Measurements from ENCODE around the gene CASP10.

CASP10 gene

DNA sequence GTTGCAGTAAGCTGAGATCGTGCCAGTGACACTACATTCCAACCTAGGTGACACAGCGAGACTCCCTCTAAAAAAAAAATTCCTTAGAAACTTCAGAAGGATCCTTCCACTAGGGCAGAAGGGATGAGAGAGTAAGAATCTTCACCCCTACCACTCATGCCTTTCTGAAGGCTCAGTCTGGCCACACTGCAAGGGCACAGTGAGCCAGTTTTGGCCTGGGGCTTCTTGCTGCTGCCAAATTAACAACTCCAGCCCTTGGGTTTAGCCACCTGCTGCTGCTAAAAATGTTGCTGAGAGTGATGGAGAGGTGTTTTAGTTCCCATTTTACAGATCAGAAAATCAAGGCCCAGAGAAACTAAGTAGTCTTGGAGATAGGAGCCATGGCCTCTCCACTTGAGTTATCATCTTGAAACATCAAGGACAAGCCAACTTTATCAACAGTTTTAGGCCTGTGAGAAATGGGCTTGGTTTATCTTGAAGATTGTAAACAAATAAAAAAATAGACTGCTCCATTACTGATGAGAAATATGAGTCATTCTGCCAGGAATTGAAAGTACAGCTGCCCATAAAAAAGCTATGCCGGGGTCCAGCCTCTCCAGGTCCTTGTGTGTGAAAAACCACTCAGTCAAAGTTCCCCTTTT is 45.5 kb downstream of the CASP10 start:
- no peak for DNase-seq (ENCODE audit: low read depth in 1 of 2, low spot score in 1 of 2)
- Histone ChIP-seq H3K27me3 (ENCODE audit: insufficient read depth, poor library complexity, severe bottlenecking) (no peaks in the 10 kb centered on the region), H3K27ac (replicated peaks) (no peak overlapping the region), H3K4me3 (replicated peaks; ENCODE audit: insufficient read depth, low read length) (no peak overlapping the region)
- TF ChIP-seq SPI1 (IDR thresholded peaks at IDR 0.05; ENCODE audit: borderline replicate concordance, low read depth) (no peak), POLR2AphosphoS5 (IDR thresholded peaks at IDR 0.05; ENCODE audit: low read depth) (no peak), GABPA (IDR thresholded peaks at IDR 0.05; ENCODE audit: low read depth) (no peak)
- TF ChIP-seq, protein P1, sequence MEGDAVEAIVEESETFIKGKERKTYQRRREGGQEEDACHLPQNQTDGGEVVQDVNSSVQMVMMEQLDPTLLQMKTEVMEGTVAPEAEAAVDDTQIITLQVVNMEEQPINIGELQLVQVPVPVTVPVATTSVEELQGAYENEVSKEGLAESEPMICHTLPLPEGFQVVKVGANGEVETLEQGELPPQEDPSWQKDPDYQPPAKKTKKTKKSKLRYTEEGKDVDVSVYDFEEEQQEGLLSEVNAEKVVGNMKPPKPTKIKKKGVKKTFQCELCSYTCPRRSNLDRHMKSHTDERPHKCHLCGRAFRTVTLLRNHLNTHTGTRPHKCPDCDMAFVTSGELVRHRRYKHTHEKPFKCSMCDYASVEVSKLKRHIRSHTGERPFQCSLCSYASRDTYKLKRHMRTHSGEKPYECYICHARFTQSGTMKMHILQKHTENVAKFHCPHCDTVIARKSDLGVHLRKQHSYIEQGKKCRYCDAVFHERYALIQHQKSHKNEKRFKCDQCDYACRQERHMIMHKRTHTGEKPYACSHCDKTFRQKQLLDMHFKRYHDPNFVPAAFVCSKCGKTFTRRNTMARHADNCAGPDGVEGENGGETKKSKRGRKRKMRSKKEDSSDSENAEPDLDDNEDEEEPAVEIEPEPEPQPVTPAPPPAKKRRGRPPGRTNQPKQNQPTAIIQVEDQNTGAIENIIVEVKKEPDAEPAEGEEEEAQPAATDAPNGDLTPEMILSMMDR (IDR thresholded peaks at IDR 0.05; ENCODE audit: insufficient read depth, low read length): no peak
- TF ChIP-seq, protein P2, sequence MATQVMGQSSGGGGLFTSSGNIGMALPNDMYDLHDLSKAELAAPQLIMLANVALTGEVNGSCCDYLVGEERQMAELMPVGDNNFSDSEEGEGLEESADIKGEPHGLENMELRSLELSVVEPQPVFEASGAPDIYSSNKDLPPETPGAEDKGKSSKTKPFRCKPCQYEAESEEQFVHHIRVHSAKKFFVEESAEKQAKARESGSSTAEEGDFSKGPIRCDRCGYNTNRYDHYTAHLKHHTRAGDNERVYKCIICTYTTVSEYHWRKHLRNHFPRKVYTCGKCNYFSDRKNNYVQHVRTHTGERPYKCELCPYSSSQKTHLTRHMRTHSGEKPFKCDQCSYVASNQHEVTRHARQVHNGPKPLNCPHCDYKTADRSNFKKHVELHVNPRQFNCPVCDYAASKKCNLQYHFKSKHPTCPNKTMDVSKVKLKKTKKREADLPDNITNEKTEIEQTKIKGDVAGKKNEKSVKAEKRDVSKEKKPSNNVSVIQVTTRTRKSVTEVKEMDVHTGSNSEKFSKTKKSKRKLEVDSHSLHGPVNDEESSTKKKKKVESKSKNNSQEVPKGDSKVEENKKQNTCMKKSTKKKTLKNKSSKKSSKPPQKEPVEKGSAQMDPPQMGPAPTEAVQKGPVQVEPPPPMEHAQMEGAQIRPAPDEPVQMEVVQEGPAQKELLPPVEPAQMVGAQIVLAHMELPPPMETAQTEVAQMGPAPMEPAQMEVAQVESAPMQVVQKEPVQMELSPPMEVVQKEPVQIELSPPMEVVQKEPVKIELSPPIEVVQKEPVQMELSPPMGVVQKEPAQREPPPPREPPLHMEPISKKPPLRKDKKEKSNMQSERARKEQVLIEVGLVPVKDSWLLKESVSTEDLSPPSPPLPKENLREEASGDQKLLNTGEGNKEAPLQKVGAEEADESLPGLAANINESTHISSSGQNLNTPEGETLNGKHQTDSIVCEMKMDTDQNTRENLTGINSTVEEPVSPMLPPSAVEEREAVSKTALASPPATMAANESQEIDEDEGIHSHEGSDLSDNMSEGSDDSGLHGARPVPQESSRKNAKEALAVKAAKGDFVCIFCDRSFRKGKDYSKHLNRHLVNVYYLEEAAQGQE (IDR thresholded peaks at IDR 0.05; ENCODE audit: insufficient replicate concordance, low read depth): no peak

DNA sequence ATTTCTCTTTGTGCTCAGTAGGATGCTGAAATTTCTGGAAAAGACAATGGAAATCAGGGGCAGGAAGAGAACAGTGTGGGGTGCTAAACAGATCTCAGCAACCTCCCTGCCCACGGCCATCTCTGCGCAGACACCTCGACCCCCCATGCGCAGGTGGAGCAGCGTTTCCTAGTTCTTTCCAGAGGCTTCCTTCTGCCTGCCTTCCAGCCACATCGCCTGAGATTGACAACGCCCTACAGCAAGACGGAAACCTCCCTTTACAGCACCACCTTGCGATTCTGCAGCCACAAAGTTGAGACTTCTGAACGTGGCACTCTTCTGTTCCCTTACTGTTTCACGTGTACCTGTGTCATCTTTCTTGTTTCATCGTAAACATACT is 46.0 kb downstream of the CASP10 start:
- H3K27ac ChIP-seq (replicated peaks): no peak overlapping the region
- no peaks in the 10 kb centered on the region for H3K27me3 ChIP-seq (ENCODE audit: insufficient read depth, poor library complexity, severe bottlenecking)
- DNase-seq (ENCODE audit: low read depth in 1 of 2, low spot score in 1 of 2): peak in 1 of 2 experiments; percentile 23
- H3K4me3 ChIP-seq (replicated peaks; ENCODE audit: insufficient read depth, low read length): no peak overlapping the region
- TF ChIP-seq POLR2AphosphoS5 (IDR thresholded peaks at IDR 0.05; ENCODE audit: low read depth) (no peak), GABPA (IDR thresholded peaks at IDR 0.05; ENCODE audit: low read depth) (no peak), SPI1 (IDR thresholded peaks at IDR 0.05; ENCODE audit: borderline replicate concordance, low read depth) (no peak)
- TF ChIP-seq, protein P2 (IDR thresholded peaks at IDR 0.05; ENCODE audit: insufficient replicate concordance, low read depth): no peak
- TF ChIP-seq, protein P1 (IDR thresholded peaks at IDR 0.05; ENCODE audit: insufficient read depth, low read length): no peak

DNA sequence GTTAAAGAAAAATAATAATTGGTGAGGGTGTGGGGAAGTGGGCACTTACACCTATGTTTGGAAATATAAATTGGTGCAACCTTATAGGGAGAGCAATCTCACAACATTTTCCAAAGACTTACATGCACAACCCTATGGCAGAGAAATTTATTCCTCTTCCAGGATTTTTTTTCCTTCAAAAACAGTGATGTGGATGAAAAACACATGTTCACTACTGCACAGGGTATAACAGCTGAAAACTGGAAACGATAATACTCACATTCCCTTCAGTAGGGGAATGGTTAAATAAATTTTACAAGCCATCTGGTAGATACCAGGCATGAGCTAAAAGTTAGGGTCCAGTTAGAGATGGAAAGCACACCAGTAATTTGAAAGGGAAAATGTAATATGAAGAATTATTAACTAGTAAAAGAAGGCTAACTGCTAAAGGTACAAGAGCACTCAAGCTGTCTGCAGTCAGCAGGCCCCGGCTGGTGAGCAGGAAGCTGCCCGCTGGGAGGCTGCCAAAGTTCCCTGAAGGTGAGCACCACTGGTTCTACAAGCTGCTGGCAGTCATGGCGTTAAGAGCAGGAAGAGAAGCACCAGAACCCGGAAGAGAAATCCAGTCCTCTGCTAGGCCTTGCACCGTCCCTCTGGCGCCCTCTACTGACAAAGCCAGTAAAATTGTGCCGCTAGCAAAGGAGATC is 49.0 kb downstream of the CASP10 start:
- TF ChIP-seq, protein P2 (IDR thresholded peaks at IDR 0.05; ENCODE audit: insufficient replicate concordance, low read depth): peak; percentile 43
- peak; percentile 24; the same call in 1 of the 2 replicates for TF ChIP-seq SPI1 (IDR thresholded peaks at IDR 0.05; ENCODE audit: borderline replicate concordance, low read depth)
- peak; percentile 79 for TF ChIP-seq POLR2AphosphoS5 (IDR thresholded peaks at IDR 0.05; ENCODE audit: low read depth)
- peak; percentile 71 for TF ChIP-seq GABPA (IDR thresholded peaks at IDR 0.05; ENCODE audit: low read depth)
- TF ChIP-seq, protein P1 (IDR thresholded peaks at IDR 0.05; ENCODE audit: insufficient read depth, low read length): peak; percentile 86
- no peak overlapping the region for H3K4me3 ChIP-seq (replicated peaks; ENCODE audit: insufficient read depth, low read length)
- peak; percentile 93 to 98 for DNase-seq (ENCODE audit: low read depth in 1 of 2, low spot score in 1 of 2)
- peak overlapping the region; percentile 81 for H3K27ac ChIP-seq (replicated peaks)
- H3K27me3 ChIP-seq (ENCODE audit: insufficient read depth, poor library complexity, severe bottlenecking): no peaks in the 10 kb centered on the region
